ENCODE data around the gene LRRC66.

DNA sequence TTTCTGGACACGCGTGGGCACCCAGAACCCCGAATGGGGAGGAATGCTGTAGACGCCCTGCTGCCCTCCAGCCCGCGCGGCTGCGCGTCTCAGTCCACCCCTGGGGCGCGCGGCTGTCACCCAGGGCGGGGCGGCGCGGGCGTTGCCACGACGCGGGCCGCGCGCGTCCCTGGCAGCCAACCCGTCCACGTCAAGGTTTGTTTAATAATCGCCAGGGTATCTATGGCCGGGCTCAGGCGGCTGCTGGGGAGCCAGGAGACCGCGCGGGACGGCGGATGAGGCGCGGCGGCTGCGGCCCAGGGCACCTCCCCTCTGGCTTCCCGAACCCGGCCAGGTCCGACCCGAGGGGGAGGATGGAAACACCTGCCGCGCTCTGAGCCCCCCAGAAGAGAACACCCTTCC is 31.1 kb upstream of the LRRC66 start, which contains the start of gene SPATA18:
- TF ChIP-seq, protein P1, sequence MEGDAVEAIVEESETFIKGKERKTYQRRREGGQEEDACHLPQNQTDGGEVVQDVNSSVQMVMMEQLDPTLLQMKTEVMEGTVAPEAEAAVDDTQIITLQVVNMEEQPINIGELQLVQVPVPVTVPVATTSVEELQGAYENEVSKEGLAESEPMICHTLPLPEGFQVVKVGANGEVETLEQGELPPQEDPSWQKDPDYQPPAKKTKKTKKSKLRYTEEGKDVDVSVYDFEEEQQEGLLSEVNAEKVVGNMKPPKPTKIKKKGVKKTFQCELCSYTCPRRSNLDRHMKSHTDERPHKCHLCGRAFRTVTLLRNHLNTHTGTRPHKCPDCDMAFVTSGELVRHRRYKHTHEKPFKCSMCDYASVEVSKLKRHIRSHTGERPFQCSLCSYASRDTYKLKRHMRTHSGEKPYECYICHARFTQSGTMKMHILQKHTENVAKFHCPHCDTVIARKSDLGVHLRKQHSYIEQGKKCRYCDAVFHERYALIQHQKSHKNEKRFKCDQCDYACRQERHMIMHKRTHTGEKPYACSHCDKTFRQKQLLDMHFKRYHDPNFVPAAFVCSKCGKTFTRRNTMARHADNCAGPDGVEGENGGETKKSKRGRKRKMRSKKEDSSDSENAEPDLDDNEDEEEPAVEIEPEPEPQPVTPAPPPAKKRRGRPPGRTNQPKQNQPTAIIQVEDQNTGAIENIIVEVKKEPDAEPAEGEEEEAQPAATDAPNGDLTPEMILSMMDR (IDR thresholded peaks at IDR 0.05): no peak
- no peak for TF ChIP-seq POLR2A (IDR thresholded peaks at IDR 0.05)

Measured in heart left ventricle (tissue), 13 donors.